ENCODE data around the gene COLEC12. TPM values are rescaled to one million over a fixed set of nuclear protein-coding genes. Genes with fewer than 3 reads are reported as not detected.

Gene COLEC12
- total RNA-seq, 1 donor from 2014 or later = 11.6 TPM

GRCh38 chr18:366466-367061 is 133.9 kb downstream of the COLEC12 start:
- Histone ChIP-seq H2AFZ (ENCODE audit: low read depth, low read length) (no peak overlapping the region), H3K27me3 (ENCODE audit: insufficient read depth, low read length) (no peaks in the 10 kb centered on the region), H4K20me1 (ENCODE audit: insufficient read depth, low read length) (no peaks in the 10 kb centered on the region), H3K4me3 (ENCODE audit: insufficient read depth, low read depth, low read length) (no peak overlapping the region), H3K4me1 (ENCODE audit: insufficient read depth, low read length) (peaks cover 26% of the 10 kb centered on the region), H3K36me3 (ENCODE audit: insufficient read depth, low read length) (no peaks in the 10 kb centered on the region), H3K9ac (ENCODE audit: low read length) (no peak overlapping the region), H3K79me2 (ENCODE audit: insufficient read depth, low read length) (no peaks in the 10 kb centered on the region), H3K27ac (ENCODE audit: low read depth, low read length) (no peak overlapping the region), H3K4me2 (ENCODE audit: low read length) (no peak overlapping the region), H3K9me3 (ENCODE audit: insufficient read depth, low read depth, low read length) (no peaks in the 10 kb centered on the region)
- H3K4me3 Mint-ChIP-seq (ENCODE audit: unreplicated experiment) = no peak overlapping the region
- H3K9me3 Mint-ChIP-seq (ENCODE audit: unreplicated experiment) = no peaks in the 10 kb centered on the region
- no peak for TF ChIP-seq EZH2 (IDR thresholded peaks at IDR 0.05; ENCODE audit: insufficient read depth, low read length)
- TF ChIP-seq CTCF (IDR thresholded peaks at IDR 0.05; ENCODE audit: insufficient read depth, low read depth, low read length) = no peak
- peaks cover 53% of the 10 kb centered on the region for H3K4me1 Mint-ChIP-seq (ENCODE audit: low read depth, unreplicated experiment)
- DNase-seq (ENCODE audit: low read depth) (no peak), FAIRE-seq (no peak)
- H3K27ac Mint-ChIP-seq (ENCODE audit: unreplicated experiment) = no peak overlapping the region
- H3K27me3 Mint-ChIP-seq (ENCODE audit: low read depth, unreplicated experiment) = no peaks in the 10 kb centered on the region
- no peaks in the 10 kb centered on the region for H3K36me3 Mint-ChIP-seq (ENCODE audit: low read depth, unreplicated experiment)

- H3K27ac ChIP-seq (ENCODE audit: low read depth, low read length) = no peak overlapping the region
- H3K9me3 Mint-ChIP-seq (ENCODE audit: unreplicated experiment) = no peaks in the 10 kb centered on the region
- H3K4me3 Mint-ChIP-seq (ENCODE audit: unreplicated experiment) = no peak overlapping the region
- H4K20me1 ChIP-seq (ENCODE audit: insufficient read depth, low read length) = no peaks in the 10 kb centered on the region
- H3K27me3 Mint-ChIP-seq (ENCODE audit: low read depth, unreplicated experiment) = no peaks in the 10 kb centered on the region
- no peak overlapping the region for H2AFZ ChIP-seq (ENCODE audit: low read depth, low read length)
- no peaks in the 10 kb centered on the region for H3K36me3 ChIP-seq (ENCODE audit: insufficient read depth, low read length)
- H3K79me2 ChIP-seq (ENCODE audit: insufficient read depth, low read length) = no peaks in the 10 kb centered on the region
- no peaks in the 10 kb centered on the region for H3K36me3 Mint-ChIP-seq (ENCODE audit: low read depth, unreplicated experiment)
- TF ChIP-seq EZH2 (IDR thresholded peaks at IDR 0.05; ENCODE audit: insufficient read depth, low read length) (no peak), CTCF (IDR thresholded peaks at IDR 0.05; ENCODE audit: insufficient read depth, low read depth, low read length) (no peak)
- no peak for FAIRE-seq
- peak overlapping the region; percentile 85 for H3K27ac Mint-ChIP-seq (ENCODE audit: unreplicated experiment)
- H3K4me1 ChIP-seq (ENCODE audit: insufficient read depth, low read length) = peaks cover 32% of the 10 kb centered on the region
- DNase-seq (ENCODE audit: low read depth) = no peak
- H3K4me2 ChIP-seq (ENCODE audit: low read length) = no peak overlapping the region
- H3K9ac ChIP-seq (ENCODE audit: low read length) = no peak overlapping the region
- H3K4me1 Mint-ChIP-seq (ENCODE audit: low read depth, unreplicated experiment) = peaks cover 54% of the 10 kb centered on the region
- H3K9me3 ChIP-seq (ENCODE audit: insufficient read depth, low read depth, low read length) = no peaks in the 10 kb centered on the region
- H3K27me3 ChIP-seq (ENCODE audit: insufficient read depth, low read length) = no peaks in the 10 kb centered on the region
- H3K4me3 ChIP-seq (ENCODE audit: insufficient read depth, low read depth, low read length) = no peak overlapping the region
Observed at GRCh38 chr18:365651-366050, 134.8 kb downstream of the COLEC12 start.

- Histone ChIP-seq H3K27ac (ENCODE audit: low read depth, low read length) (no peak overlapping the region), H3K4me1 (ENCODE audit: insufficient read depth, low read length) (peaks cover 32% of the 10 kb centered on the region), H4K20me1 (ENCODE audit: insufficient read depth, low read length) (no peaks in the 10 kb centered on the region), H3K36me3 (ENCODE audit: insufficient read depth, low read length) (no peaks in the 10 kb centered on the region), H3K4me3 (ENCODE audit: insufficient read depth, low read depth, low read length) (no peak overlapping the region), H3K4me2 (ENCODE audit: low read length) (no peak overlapping the region), H3K9me3 (ENCODE audit: insufficient read depth, low read depth, low read length) (no peaks in the 10 kb centered on the region), H3K9ac (ENCODE audit: low read length) (no peak overlapping the region), H3K79me2 (ENCODE audit: insufficient read depth, low read length) (no peaks in the 10 kb centered on the region), H2AFZ (ENCODE audit: low read depth, low read length) (no peak overlapping the region), H3K27me3 (ENCODE audit: insufficient read depth, low read length) (no peaks in the 10 kb centered on the region)
- no peaks in the 10 kb centered on the region for H3K36me3 Mint-ChIP-seq (ENCODE audit: low read depth, unreplicated experiment)
- no peak overlapping the region for H3K4me3 Mint-ChIP-seq (ENCODE audit: unreplicated experiment)
- H3K27ac Mint-ChIP-seq (ENCODE audit: unreplicated experiment) = peak overlapping the region; percentile 3
- H3K4me1 Mint-ChIP-seq (ENCODE audit: low read depth, unreplicated experiment) = peaks cover 54% of the 10 kb centered on the region
- H3K27me3 Mint-ChIP-seq (ENCODE audit: low read depth, unreplicated experiment) = no peaks in the 10 kb centered on the region
- FAIRE-seq = peak; percentile 58
- TF ChIP-seq CTCF (IDR thresholded peaks at IDR 0.05; ENCODE audit: insufficient read depth, low read depth, low read length) (no peak), EZH2 (IDR thresholded peaks at IDR 0.05; ENCODE audit: insufficient read depth, low read length) (no peak)
- no peaks in the 10 kb centered on the region for H3K9me3 Mint-ChIP-seq (ENCODE audit: unreplicated experiment)
- DNase-seq (ENCODE audit: low read depth) = peak; percentile 27
Observed at GRCh38 chr18:364256-364826, 136.2 kb downstream of the COLEC12 start.
